SHP77 treated with DMSO at 0.1 percent for 48 hours (cell line): ENCODE results near the gene CTCF.

ENCODE experiments used
- DNase-seq: peaks from one replicate; lab custom pipeline; 2025; lab: John Stamatoyannopoulos, UW

CTCF gene

DNA sequence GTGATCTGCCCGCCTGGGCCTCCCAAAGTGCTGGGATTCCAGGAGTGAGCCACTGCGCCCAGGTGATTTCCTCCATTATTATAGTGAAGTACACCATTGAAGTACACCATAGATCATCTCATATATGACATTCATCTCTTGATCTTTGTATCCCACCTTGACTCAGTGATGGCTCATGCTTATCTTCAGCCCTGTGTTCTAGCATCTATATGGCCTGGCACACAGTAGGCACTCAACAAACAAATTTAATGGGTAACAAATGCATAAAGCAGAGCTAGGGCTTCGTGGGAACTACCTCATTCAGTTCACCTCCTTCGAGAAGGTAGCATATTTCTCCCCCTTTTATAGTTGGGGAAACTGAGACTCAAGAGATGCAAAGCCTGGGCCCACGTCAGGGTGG is 103.3 kb downstream of the CTCF start:
- DNase-seq, result no peak

DNA sequence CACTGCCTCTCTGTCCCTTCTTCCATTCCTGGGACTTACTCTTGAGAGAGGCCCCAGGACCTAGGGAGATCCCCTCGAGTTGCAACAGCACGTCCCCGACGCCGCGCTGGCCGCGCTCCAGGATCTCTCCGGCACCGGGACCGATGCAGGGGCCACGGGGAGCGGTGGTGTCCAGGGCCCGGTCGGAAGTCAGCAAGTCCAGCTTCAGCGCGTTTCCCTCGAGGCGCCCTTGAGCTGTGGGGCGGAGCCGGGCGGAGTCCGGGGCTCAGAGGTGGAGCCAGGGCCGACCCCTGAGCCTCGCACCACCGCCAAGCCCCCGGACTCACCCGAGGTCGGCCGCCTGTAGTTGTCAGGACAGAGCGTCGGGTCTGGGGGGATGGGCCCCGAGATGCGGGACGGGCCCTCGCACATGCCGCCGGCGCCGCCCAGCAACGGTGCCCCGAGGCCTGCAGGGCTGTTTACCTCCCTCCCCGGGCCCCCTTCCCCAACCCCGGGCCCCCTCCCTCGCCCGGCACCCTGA is 103.8 kb downstream of the CTCF start:
- DNase-seq, result no peak

DNA sequence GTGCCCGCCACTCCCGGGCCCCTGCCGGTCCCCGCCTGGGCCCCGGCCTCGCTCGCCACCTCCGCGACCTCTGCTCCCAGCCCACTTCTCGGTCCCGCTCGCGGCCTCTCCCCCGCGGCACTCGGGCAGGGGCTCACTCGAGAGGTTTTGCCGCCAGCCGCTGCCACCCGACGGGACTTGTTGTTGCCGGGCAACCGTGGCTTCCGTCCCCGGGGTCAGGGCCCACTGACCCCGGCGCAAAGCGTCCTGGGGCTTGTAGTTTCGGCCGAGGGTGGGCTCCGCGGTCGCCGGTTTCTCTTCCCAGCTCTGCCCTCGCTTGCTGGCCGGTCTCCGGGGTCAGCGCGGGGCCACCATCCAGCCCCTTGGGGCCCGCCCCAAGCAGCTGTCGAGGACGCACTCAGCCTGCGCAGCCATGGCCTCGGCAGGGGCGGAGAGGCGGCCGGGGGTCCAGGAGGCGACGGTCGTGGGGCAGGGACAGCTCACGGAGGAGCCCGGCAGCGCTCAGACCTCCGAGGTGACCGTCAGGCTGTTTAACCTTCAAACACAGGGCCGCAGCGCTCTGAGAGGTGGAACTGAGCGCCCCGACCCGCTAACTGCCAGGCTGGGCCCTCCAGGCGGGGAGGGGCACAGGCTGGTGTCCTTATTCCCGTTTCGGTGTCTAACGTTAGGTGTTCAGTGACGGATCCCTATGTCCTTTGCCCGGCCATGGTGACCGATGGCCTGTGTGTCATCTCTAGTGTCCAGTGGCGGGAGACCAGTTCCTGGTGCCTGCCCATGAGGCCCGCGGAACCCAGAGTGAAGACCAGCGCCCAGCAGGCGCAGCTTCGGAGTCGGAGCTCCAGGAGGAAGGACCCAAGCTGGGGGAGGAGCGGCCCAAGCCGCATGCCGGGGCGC is 104.5 kb downstream of the CTCF start, which contains the start of the genes C16orf86 and ENKD1:
Gene C16orf86, plus strand, starts transcription at position 256 of the 894 bp plus-strand sequence. Its CDS starts 157 bp downstream, at position 413.
Gene ENKD1, minus strand, starts transcription at position 192 of the 894 bp plus-strand sequence. CDS start 308 bp downstream, outside the sequence.
- DNase-seq, result peak; percentile 31

DNA sequence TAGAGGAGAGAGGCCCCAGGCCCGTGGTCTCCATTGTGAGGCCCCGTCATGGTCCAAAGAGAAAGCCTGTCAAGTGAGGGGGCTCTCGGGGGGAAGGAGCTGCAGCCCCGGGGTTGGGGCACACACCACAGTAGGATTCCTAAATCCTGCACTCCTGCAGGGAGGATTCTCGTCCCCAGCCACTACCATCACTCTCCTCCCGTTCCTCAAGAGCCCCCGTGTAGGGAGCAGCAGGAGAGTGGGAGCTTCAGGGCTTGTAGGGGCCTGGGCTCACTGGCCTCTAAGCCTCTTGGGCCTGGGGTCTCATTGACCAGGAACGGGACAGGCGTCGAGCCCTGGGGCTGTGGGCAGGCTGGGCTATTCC is 105.1 kb downstream of the CTCF start:
- no peak for DNase-seq

DNA sequence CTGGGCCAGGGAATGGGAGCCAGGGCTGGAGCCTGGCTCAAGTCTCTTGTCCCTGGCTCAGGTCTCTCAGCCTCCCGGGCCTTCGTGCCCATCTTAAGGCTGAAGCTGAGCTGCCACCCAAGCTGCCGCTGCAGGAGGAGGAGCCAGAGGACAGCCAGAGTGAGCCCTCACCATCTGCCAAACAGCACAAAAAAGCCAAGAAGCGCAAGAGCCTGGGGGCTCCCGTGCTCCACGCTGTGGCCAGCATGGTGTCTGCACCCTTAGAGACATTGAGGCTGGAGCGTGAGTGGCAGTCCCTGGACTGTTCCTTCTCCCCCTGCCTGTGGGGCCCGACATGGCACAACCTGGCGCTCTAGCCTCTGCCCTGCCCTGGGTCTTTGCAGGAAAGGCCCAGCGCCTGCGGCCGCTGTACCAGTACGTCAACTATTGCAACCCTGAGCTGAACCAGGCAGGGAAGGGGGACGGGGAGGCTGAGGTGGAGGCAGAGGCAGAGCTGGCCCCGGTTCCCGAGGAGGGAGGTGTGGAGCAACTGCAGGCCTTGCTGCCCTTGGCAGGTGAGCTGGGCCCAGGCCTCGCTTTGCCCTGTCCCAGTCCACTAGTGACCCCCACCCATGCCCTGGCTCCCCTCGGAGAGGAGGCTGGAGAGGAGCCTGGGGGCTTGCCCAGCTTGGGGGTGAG is 105.6 kb downstream of the CTCF start:
- DNase-seq, result peak; percentile 81

DNA sequence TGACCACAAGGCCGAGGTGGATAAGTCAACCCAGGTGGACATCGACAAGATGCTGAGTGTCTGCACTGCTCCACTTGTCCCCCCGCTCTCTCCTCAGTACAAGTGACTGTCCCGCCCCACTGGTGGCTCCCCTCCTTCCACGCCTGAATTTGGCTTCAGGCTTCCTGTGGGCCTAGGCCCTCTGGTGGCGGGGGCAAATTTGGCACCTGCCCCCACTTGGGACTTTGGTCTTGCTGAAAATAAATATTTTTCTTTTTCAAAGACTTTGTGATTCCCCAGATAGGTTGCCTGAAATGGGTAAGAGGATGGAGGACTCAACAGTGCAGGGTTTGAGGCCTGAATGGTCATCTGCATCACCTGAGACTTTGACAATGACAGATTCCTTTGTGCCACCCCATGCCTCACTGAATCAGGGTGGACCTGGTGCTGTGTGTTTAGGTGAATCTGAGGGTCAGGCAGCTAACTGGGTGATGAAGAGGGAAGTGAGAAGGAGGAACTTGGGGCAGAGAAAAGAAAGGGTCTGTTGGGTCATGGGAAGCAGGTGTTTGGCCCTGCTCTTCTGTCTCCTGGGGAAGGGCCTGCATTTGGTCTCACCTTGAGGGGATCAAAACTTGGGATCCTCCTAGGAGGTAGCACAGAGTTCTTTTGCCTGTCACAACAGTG is 106.3 kb downstream of the CTCF start:
- DNase-seq, result no peak

DNA sequence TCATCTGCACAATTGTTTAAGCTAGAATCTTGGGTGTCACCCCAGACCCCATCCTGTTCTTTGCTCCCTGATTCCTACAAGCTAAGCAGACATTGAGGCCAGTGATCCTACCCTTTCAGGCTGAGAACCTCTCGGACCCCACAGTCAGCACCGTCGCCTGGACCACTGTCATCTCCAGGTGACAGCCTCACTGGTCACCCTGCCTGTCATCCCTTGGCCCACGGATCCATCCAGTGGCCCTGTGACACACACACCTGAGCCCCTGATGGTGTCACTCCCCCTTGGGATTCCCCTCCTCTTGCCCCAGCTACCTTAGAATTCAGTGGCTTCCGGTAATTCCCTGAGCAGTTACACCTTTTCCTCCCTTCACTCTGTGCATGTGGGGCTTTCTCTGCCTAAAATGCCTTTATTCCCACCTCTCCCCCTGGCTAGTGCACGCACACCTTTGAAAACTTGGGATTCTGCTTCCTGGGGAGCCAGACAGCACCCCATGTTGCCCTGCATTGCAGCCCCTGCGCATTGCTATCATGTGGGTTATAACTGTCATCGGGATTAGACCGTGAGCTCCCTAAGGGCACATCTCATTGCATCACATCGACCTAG is 107.3 kb downstream of the CTCF start:
- no peak for DNase-seq

DNA sequence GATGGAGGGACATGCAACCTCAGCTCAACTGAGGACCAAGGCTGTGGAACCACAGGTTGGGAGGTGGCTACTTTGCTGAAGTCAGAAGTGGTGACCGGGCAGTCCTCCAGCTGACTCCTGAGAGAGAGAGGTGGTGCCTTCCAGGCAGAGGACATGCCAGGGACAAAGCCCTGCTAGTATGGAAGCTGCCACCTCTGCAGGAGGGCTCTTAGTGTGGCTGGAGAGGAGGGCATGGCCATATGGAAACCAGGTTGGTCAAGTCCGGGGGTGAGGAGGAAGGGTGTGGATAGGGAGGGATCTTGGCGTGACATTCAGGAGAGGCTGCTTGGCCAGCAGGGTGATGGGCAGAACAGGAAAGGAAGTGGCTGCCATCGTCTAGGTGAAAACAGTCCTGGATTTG is 110.0 kb downstream of the CTCF start:
- no peak for DNase-seq

DNA sequence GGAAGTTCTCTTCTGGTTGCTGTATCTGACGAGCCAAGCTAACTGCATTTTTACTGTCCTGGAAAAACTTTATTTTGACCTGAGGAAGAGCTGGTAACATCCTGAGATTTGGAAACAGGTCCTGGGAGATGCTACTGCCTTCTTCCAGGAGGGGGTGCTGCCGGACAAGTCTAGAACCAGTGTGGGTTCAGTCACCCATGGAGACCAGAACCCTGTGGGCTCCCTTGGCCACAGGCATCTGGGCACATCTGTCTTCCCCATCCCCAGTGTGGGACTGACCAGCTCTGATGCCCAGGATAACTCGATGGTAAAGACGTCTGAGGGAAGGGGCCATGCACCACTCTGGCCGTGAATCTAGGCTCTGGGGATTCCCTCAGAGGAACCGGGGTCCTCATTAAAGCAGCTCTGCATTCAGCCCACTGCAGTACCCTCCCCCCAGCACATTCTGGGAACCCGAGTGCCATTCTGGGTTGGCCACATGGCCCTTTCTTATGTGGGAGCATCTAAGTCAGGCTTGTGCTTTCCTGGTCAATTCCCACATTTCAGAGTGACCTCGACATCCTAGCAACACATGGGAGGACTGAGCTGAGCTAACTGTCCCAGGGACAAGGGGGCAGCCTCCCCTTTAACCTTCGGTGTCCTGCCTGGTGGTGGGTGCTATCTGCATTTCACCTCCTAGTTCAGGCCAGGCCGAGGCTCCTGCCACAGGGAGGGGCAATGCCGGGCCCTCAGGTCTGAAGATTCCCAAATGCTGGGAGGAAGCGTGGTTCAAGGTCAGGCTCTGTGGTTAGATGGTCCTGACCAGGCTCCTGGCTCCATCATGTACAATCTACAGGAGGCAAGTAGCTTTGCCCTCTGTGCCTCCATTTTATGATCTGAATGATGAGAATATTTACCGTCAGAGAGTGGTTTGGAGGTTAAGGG is 110.7 kb downstream of the CTCF start:
- DNase-seq, result peak; percentile 12

DNA sequence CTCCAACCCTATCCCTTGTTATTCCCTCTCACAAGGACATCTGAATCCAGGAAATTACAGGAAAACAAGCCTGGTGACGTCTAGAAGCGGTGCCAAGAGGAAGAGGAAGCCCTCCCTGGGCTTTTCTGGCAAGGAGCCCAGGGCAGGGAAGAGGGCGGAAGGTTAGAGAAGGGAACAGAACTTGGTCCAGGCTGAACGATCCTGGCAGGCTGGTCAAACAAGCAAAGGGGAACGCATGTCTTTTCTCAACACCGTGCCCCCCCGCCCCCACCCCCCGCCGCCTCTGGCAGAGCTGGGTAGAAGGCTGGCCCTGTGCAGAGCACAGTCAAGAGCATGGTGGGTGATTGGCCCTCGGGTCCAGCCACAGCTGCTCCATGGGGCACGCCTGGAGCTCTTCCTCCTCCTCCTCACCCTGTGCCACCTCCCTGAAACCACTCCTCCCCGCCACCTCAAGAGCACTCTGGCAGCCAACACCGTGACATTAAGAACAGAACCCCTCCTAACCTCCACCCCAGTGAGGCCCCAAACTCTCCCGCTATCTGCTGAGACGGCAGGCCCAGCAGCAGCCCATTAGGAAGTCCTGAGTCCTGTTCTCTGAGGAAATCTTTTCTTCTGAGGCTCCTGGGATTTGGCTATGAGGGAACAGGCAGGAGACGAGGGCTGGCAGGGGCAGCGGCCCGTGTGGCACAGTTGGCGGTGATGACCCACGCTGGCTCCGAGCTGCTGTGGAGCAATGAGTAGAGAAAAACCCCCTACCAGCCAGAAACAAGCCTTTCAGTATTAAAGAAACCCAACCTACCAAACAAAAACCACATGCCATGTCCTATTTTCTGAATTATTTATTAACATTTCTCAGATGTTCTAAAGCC is 111.6 kb downstream of the CTCF start:
- DNase-seq, result peak; percentile 3

DNA sequence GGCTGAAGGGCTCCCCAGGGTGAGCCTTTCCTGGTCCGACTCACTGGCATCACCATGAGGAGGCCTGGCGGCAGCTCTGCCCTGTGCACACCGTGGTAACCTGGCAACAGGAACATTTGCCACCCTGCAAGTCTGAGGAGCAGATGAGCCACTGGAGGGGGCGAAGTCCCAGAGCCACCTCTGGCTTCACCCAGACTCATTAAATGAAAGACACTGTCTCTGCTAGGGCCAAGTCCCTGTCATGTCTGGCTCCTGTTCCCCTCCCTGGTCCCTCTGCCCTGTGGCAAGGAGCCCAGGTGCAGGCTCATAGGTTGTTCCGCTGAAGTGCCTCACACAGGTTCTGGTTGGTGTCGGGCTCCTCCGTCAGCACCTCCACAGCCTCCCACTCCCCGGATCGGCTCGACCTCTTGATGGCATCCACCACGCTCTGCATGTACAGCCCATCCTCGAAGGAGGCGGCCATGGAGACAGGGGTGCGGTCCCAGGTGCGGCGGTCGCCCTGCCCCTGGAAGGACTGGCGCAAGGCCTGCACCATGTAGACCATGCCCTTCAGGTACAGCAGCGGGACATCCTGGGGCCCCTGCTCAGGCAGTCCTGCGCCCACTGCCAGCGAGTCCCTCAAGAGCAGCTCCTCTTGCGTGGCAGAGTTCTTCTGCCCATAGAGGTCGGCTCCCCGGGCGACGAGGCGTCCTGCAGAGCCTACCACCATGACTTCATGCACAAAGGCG is 112.7 kb downstream of the CTCF start:
- no peak for DNase-seq

DNA sequence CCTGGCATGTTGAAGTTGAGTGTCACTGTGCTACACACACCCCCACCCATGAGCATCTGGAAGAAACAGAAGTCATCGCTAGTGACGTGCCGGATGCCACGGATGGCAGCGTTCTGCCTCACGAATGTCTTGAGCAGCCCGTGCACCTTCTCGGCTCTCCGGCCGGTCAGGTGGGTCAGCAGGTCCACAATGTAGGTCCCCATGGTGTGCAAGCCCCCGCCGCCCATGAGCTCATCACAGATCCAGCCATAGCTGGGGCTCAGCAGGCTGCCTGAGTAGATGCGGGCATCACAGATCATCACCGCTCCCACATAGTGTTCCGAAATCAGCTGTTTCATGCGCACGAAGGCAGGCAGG is 113.2 kb downstream of the CTCF start:
- DNase-seq, result no peak

DNA sequence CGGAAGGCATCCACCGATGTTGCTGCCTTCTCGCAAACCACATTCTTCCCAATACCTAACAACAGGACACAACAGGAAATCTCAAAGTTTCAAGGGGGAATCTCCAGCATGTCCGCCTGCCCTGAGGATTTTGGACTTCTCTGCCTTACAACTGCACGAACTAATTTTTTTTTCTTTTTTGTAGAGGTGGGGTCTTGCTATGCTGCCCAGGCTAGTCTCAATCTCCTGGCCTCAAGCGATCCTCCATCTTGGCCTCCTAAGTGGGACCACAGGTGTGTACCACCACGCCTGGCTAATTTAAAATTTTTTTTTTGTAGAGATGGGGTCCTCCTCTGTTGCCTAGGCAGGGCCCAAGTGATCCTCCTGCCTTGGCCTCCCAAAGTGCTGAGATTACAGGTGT is 113.7 kb downstream of the CTCF start:
- DNase-seq, result no peak

DNA sequence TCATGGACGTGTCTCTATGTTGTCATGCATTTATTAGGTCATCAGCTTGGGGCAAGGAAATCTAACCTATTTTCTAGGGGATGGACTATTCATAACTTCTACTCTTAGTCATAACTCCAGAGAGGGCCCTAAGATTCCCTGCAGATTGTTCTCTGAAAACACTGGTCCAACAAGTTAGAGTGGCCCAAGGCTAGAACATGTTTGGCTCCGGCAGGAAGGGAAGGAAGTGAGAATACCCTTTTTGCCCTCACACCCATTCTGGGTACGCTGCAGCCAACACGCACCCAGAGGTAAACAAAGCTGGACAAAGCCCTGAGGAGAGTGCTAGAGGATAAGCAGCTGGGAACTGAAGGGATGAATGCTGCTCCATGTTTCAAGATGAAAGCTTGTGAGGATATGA is 114.2 kb downstream of the CTCF start:
- DNase-seq, result no peak

DNA sequence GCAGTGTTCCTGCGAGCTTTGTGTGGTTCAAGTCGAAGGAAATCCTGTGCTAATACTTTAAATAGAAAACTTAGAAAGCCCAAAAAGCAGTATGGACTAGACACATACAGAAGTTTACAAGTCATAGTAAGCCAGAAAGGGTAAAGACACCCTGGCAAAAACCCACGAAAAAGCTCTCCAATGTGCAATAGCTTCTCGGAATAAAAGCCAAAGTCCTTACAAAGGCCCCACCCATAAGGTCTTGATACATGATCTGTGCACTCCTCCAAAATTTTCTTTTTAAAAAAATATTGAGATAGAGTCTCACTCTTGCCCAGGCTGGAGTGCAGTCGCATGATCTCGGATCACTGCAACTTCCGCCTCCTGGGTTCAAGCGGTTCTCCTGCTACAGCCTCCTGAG is 114.6 kb downstream of the CTCF start:
- DNase-seq, result no peak

DNA sequence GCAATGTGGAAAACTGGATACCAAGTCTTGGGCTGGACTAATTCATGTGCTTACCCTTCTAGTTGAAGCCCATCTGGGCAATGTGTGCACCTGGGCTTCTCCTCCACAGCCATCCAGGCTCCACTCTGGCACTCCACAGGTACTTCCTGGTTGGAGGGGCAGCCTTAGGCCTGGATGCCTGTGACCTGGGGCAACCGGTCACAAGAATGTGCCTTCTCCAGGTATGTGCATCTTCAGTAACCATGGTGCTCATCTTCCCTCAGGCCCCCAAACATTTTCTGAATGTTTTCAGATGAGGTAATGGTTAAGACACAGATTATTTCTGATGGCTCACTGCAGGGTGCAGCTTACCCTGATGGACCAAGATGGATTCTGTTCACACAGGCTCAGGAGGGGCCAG is 115.4 kb downstream of the CTCF start:
- no peak for DNase-seq

DNA sequence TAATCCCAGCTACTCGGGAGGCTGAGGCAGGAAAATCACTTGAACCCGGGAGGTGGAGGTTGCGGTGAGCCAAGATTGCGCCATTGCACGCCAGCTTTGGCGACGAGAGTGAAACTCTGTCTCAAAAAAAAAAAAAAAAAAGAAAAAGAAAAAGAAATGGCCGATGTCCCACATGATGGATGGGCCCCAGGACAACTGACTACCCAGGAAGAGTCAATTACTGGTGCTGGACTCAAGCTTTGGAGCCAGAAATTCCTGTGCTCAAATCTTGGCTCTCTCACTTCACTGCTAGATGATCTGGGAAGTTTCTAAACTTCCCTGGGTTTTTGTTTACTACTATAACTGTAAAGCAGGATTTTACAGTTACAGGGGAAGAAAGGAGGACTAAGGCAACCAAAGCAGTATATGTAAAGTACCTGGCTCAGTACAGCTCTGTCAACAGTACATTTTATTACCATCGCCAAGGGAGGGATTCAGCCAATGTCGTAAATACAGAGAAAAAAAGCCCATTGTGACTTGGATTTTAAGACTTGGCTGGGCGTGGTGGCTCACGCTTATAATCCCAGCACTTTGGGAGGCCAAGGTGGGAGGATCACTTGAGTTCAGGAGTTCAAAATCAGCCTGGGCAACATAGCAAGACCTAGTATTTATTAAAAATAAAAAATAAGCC is 116.2 kb downstream of the CTCF start:
- no peak for DNase-seq

DNA sequence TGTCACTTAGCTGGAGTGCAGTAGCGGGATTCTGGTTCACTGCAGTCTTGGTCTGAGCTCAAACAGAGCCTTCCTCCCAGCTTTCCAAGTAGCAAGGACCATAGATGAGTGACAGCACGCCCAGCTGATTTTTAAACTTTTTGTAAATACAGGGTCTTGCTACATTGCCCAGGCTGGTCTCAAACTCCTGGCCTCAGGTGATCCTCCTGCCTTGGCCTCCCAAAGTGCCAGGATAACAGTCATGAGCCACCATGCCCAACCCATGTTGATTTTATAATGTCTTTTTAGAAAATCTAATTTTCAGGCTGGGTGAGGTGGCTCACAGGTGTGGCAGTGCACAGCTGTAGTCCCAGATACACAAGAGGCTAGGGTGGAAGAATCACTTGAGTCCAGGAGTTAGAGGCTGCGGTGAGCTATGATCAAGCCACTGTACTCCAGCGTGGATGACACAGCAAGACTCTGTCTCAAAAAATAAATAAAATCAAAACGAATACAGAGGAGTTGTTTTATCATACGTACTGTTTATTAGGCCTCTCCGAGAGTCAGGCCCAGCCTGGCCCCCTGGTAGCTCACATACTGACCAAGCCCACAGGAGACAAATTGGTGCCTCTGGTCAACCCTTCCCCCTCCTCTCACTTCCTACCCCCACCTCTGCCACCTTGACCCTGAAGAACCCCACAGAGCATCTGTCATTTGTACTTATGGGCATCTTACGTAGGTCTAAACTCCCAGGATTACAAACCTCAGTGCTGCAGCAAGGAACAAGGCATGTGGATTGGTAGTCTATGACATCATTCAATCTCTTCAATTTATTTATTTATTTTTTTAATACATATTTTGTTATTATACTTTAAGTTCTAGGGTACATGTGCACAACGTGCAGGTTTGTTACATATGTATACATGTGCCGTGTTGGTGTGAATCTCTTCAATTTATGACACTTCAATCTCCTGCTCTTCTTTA is 117.9 kb downstream of the CTCF start:
- DNase-seq, result no peak
